Measurements from ENCODE around the gene C7orf57.

DNA sequence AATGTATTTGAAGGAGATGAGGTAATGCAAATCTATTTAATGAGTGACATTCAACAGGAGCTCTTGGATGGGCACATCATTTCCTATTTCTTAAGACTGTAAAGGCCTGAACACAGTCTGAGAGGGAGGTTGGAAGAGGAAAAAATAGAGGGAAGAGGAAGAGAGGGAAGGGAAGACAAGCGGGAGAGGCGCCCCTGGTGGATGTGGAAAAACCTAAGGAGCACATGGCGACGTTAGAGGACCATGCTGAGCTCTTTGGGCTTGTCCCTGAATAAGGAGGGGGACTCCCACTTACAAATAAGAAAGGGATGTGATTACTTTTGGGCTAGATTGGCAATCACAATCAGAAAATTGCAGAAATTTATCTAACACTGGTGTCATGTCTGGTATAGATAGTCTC is 26.1 kb upstream of the C7orf57 start:
- TF ChIP-seq CTCF (IDR thresholded peaks at IDR 0.05) (no peak), ZFX (IDR thresholded peaks at IDR 0.05; ENCODE audit: borderline replicate concordance) (no peak)
